Activated naive CD4-positive, alpha-beta T cell treated with anti-CD3 and anti-CD28 coated beads, Interleukin-2, amount 50 U/mL, for 24 hours (primary cell): Measurements from ENCODE around the gene ARMC10.
"Not testable (repeated sequence)": the region's sequence is repeated elsewhere in the genome, so short reads cannot be mapped to it uniquely, and the experiment has no call there.

Experiments
- H3K27ac Mint-ChIP-seq: one replicate; pipeline ENCODE4 v1.8.0; 2021; ENCODE audit warnings: mild to moderate bottlenecking, mixed read lengths
- H3K27me3 Mint-ChIP-seq: one replicate; pipeline ENCODE4 v1.8.0; 2021; ENCODE audit warnings: mixed read lengths
- H3K36me3 Mint-ChIP-seq: one replicate; pipeline ENCODE4 v1.8.0; 2021; ENCODE audit warnings: mixed read lengths
- H3K4me1 Mint-ChIP-seq: one replicate; pipeline ENCODE4 v1.8.0; 2021; ENCODE audit warnings: mixed read lengths
- H3K4me3 Mint-ChIP-seq: one replicate; pipeline ENCODE4 v1.8.0; 2021; ENCODE audit warnings: mild to moderate bottlenecking, mixed read lengths
- H3K9me3 Mint-ChIP-seq: one replicate; pipeline ENCODE4 v1.8.0; 2021; ENCODE audit warnings: mixed read lengths

ARMC10 gene

GRCh38 chr7:103129702-103130549, 55.0 kb downstream of the ARMC10 start:
- peaks cover 26% of the 10 kb centered on the region for H3K4me1 Mint-ChIP-seq
- H3K36me3 Mint-ChIP-seq: peaks cover 20% of the 10 kb centered on the region
- H3K27me3 Mint-ChIP-seq: no peaks in the 10 kb centered on the region
- H3K27ac Mint-ChIP-seq: no peak overlapping the region
- H3K9me3 Mint-ChIP-seq: no peaks in the 10 kb centered on the region
- no peak overlapping the region for H3K4me3 Mint-ChIP-seq

GRCh38 chr7:103130901-103131624, 56.1 kb downstream of the ARMC10 start:
- no peaks in the 10 kb centered on the region for H3K27me3 Mint-ChIP-seq
- H3K4me3 Mint-ChIP-seq: no peak overlapping the region
- no peak overlapping the region for H3K27ac Mint-ChIP-seq
- H3K9me3 Mint-ChIP-seq: no peaks in the 10 kb centered on the region
- H3K36me3 Mint-ChIP-seq: peaks cover 20% of the 10 kb centered on the region
- peaks cover 26% of the 10 kb centered on the region for H3K4me1 Mint-ChIP-seq

GRCh38 chr7:103132995-103133688, 58.2 kb downstream of the ARMC10 start:
- Mint-ChIP-seq H3K27ac (no peak overlapping the region), H3K27me3 (no peaks in the 10 kb centered on the region), H3K4me3 (no peak overlapping the region), H3K4me1 (peaks cover 21% of the 10 kb centered on the region), H3K9me3 (no peaks in the 10 kb centered on the region), H3K36me3 (peaks cover 9% of the 10 kb centered on the region)

GRCh38 chr7:103134836-103135554, 60.1 kb downstream of the ARMC10 start:
- Mint-ChIP-seq H3K27ac (no peak overlapping the region), H3K4me3 (no peak overlapping the region), H3K36me3 (peaks cover 5% of the 10 kb centered on the region), H3K27me3 (no peaks in the 10 kb centered on the region), H3K4me1 (peaks cover 15% of the 10 kb centered on the region), H3K9me3 (no peaks in the 10 kb centered on the region)

GRCh38 chr7:103140061-103140460, 65.1 kb downstream of the ARMC10 start:
- H3K9me3 Mint-ChIP-seq: no peaks in the 10 kb centered on the region
- no peaks in the 10 kb centered on the region for H3K27me3 Mint-ChIP-seq
- H3K4me3 Mint-ChIP-seq: no peak overlapping the region
- H3K36me3 Mint-ChIP-seq: peaks cover 16% of the 10 kb centered on the region
- peaks cover 4% of the 10 kb centered on the region for H3K4me1 Mint-ChIP-seq
- H3K27ac Mint-ChIP-seq: no peak overlapping the region

- H3K4me3 Mint-ChIP-seq: no peak overlapping the region
- peaks cover 16% of the 10 kb centered on the region for H3K36me3 Mint-ChIP-seq
- no peaks in the 10 kb centered on the region for H3K9me3 Mint-ChIP-seq
- H3K27ac Mint-ChIP-seq: no peak overlapping the region
- no peaks in the 10 kb centered on the region for H3K27me3 Mint-ChIP-seq
- H3K4me1 Mint-ChIP-seq: peaks cover 9% of the 10 kb centered on the region
Measured at GRCh38 chr7:103140685-103141084, 65.7 kb downstream of the ARMC10 start.

- Mint-ChIP-seq H3K4me1 (peaks cover 15% of the 10 kb centered on the region), H3K4me3 (no peak overlapping the region), H3K27ac (no peak overlapping the region), H3K27me3 (no peaks in the 10 kb centered on the region), H3K9me3 (no peaks in the 10 kb centered on the region), H3K36me3 (peaks cover 16% of the 10 kb centered on the region)
Measured at GRCh38 chr7:103141753-103142404, 66.9 kb downstream of the ARMC10 start.

- Mint-ChIP-seq H3K4me1 (peaks cover 22% of the 10 kb centered on the region), H3K27me3 (no peaks in the 10 kb centered on the region), H3K9me3 (no peaks in the 10 kb centered on the region), H3K4me3 (no peak overlapping the region), H3K36me3 (peaks cover 16% of the 10 kb centered on the region), H3K27ac (no peak overlapping the region)
Measured at GRCh38 chr7:103142494-103142893, 67.6 kb downstream of the ARMC10 start.

- Mint-ChIP-seq H3K4me1 (peaks cover 33% of the 10 kb centered on the region), H3K27ac (no peak overlapping the region), H3K4me3 (no peak overlapping the region), H3K27me3 (no peaks in the 10 kb centered on the region), H3K36me3 (peaks cover 16% of the 10 kb centered on the region), H3K9me3 (no peaks in the 10 kb centered on the region)
Measured at GRCh38 chr7:103143868-103144267, 68.9 kb downstream of the ARMC10 start.

GRCh38 chr7:103144754-103145153, 69.8 kb downstream of the ARMC10 start:
- H3K27ac Mint-ChIP-seq, H3K27me3 Mint-ChIP-seq, H3K4me3 Mint-ChIP-seq, H3K9me3 Mint-ChIP-seq: not testable (repeated sequence)
- Mint-ChIP-seq H3K36me3 (peaks cover 16% of the 10 kb centered on the region), H3K4me1 (peaks cover 36% of the 10 kb centered on the region)

GRCh38 chr7:103148131-103148993, 73.4 kb downstream of the ARMC10 start:
- Mint-ChIP-seq H3K4me1 (peaks cover 39% of the 10 kb centered on the region), H3K9me3 (no peaks in the 10 kb centered on the region), H3K27ac (peak overlapping the region; percentile 99), H3K27me3 (no peaks in the 10 kb centered on the region), H3K36me3 (peaks cover 6% of the 10 kb centered on the region), H3K4me3 (peak overlapping the region; percentile 95)
